Activated CD8-positive, alpha-beta T cell treated with anti-CD3 and anti-CD28 coated beads for 36 hours (primary cell): ENCODE data around the gene GAB3. TPM values are rescaled to one million over a fixed set of nuclear protein-coding genes. Genes with fewer than 3 reads are reported as not detected.
A peak's percentile ranks its signal among the peaks of the same experiment; 100 is the strongest.

Source experiments
- ATAC-seq: fragments of 200-7000 bp; cut with Tn5 transposase; one replicate; pipeline ENCODE4 v1.10.0; 2021; ENCODE audit warnings: mild to moderate bottlenecking, moderate library complexity
- CTCF ChIA-PET: fragments of 350-600 bp; sonication (Branson Sonifier 250); formaldehyde crosslinking; loops from one replicate; lab custom pipeline; 2021; ENCODE audit warnings: antibody characterized with exemption; lab: Charles Lee
- POLR2A ChIA-PET: fragments of 350-600 bp; sonication (Branson Sonifier 250); formaldehyde crosslinking; loops from one replicate; lab custom pipeline; 2021; ENCODE audit warnings: antibody characterized with exemption; lab: Charles Lee
- DNase-seq: peaks from one replicate; pipeline ENCODE4 v3.0.0-alpha.2; 2020
- H3K27ac Mint-ChIP-seq: one replicate; pipeline ENCODE4 v1.8.0; 2021; ENCODE audit warnings: mild to moderate bottlenecking, mixed read lengths
- H3K27me3 Mint-ChIP-seq: one replicate; pipeline ENCODE4 v1.8.0; 2021; ENCODE audit warnings: mixed read lengths
- H3K36me3 Mint-ChIP-seq: one replicate; pipeline ENCODE4 v1.8.0; 2021; ENCODE audit warnings: low read depth, mixed read lengths
- H3K4me1 Mint-ChIP-seq: one replicate; pipeline ENCODE4 v1.8.0; 2021; ENCODE audit warnings: low read depth, mixed read lengths
- H3K4me3 Mint-ChIP-seq: one replicate; pipeline ENCODE4 v1.8.0; 2021; ENCODE audit warnings: mild to moderate bottlenecking, moderate library complexity, mixed read lengths
- H3K9me3 Mint-ChIP-seq: one replicate; pipeline ENCODE4 v1.8.0; 2021; ENCODE audit warnings: mixed read lengths
- intact Hi-C: fragments of 100-400 bp; cut with micrococcal nuclease; formaldehyde crosslinking; loops from one replicate; pipeline ENCODE4 v1.10.0; 2022
- total RNA-seq, 2 experiments: library from RNA; stranded (reverse); gene quantifications; one replicate each; pipeline ENCODE4 v1.2.3, GENCODE V29; 2021
- TF ChIP-seq, protein P1 (sequence below): fragments of 200-600 bp; IDR thresholded peaks from one replicate; pipeline ENCODE4 v1.8.0; 2022; ENCODE audit warnings: antibody characterized with exemption, mild to moderate bottlenecking

GAB3 gene
- total RNA-seq, 2 experiments from 2014 or later = 3.9 to 5.0 TPM

GRCh38 chrX:154712781-154713740, 37.8 kb downstream of the GAB3 start:
- ATAC-seq = peak; percentile 93
- Mint-ChIP-seq H3K36me3 (peaks cover 22% of the 10 kb centered on the region), H3K27ac (peak overlapping the region; percentile 55), H3K4me1 (peaks cover 38% of the 10 kb centered on the region), H3K4me3 (no peak overlapping the region), H3K9me3 (no peaks in the 10 kb centered on the region), H3K27me3 (no peaks in the 10 kb centered on the region)
- TF ChIP-seq, protein P1, sequence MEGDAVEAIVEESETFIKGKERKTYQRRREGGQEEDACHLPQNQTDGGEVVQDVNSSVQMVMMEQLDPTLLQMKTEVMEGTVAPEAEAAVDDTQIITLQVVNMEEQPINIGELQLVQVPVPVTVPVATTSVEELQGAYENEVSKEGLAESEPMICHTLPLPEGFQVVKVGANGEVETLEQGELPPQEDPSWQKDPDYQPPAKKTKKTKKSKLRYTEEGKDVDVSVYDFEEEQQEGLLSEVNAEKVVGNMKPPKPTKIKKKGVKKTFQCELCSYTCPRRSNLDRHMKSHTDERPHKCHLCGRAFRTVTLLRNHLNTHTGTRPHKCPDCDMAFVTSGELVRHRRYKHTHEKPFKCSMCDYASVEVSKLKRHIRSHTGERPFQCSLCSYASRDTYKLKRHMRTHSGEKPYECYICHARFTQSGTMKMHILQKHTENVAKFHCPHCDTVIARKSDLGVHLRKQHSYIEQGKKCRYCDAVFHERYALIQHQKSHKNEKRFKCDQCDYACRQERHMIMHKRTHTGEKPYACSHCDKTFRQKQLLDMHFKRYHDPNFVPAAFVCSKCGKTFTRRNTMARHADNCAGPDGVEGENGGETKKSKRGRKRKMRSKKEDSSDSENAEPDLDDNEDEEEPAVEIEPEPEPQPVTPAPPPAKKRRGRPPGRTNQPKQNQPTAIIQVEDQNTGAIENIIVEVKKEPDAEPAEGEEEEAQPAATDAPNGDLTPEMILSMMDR = no peak
- intact Hi-C loops = no loop called here
- ChIA-PET CTCF (interaction anchor here (0.6 to 2.0 kb wide), 5 partner anchors 27 to 205 kb away, joined by 3 to 15 read pairs (median 3); no protein-coding TSS in a partner anchor), POLR2A (interaction anchor here (1.3 kb wide), 1 partner anchor 16 kb away, joined by 3 read pairs; no protein-coding TSS in a partner anchor)
- peak; percentile 30 for DNase-seq

DNA sequence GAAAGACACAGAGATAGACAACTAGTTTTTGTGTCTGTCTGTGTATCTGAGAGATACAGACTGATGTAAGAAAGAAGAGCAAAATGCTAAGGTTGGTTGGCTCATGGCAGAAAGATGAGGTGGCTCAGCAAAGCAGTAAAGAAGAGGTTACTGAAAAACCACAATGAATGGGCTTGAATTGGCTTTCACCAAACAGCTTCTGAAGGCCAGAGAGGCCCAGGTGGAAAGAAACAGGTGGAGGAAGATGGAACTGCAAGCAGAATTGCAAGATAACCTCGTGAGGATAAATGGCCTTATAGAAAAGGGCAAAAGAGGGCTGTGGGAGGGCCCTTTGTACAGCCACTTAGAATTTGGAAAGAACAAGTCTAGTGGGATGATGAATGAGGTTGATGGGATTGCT, 39.6 kb downstream of the GAB3 start:
- Mint-ChIP-seq H3K27me3 (no peaks in the 10 kb centered on the region), H3K27ac (no peak overlapping the region), H3K4me3 (no peak overlapping the region), H3K36me3 (peaks cover 22% of the 10 kb centered on the region), H3K9me3 (no peaks in the 10 kb centered on the region), H3K4me1 (peaks cover 27% of the 10 kb centered on the region)
- no peak for ATAC-seq
- ChIA-PET CTCF (interaction anchor here (1.1 kb wide), 1 partner anchor 36 kb away, joined by 3 read pairs; no protein-coding TSS in a partner anchor), POLR2A (no interaction called here)
- intact Hi-C loops = no loop called here
- no peak for DNase-seq
- TF ChIP-seq, protein P1 = no peak

DNA sequence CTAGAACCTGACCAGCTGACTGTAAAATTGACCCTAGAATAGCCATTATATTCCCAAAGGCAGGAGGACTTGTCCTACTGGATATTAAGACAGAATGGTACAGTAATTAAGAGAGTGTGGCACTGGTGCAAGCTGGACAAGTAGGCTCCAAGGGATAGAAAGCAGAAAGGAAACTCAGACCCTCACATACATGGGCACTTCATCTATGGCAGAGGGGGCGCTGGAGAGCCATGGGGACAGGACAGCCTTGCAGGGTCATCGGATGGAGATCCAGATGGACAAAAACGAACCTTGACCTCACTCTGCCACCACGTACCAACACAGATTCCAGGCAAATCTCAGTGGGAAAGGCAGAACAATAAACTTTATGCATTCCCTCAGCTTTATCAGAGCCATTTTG, 40.6 kb downstream of the GAB3 start:
- no peaks in the 10 kb centered on the region for H3K9me3 Mint-ChIP-seq
- H3K4me1 Mint-ChIP-seq = peaks cover 27% of the 10 kb centered on the region
- ChIA-PET CTCF (interaction anchor here (0.8 kb wide), 1 partner anchor 11 kb away, joined by 3 read pairs; no protein-coding TSS in a partner anchor), POLR2A (no interaction called here)
- no peak overlapping the region for H3K27ac Mint-ChIP-seq
- ATAC-seq (no peak), DNase-seq (no peak)
- H3K4me3 Mint-ChIP-seq = no peak overlapping the region
- H3K36me3 Mint-ChIP-seq = peaks cover 24% of the 10 kb centered on the region
- TF ChIP-seq, protein P1 = no peak
- H3K27me3 Mint-ChIP-seq = no peaks in the 10 kb centered on the region
- intact Hi-C loops = no loop called here

- H3K4me3 Mint-ChIP-seq = no peak overlapping the region
- no peaks in the 10 kb centered on the region for H3K9me3 Mint-ChIP-seq
- no peak overlapping the region for H3K27ac Mint-ChIP-seq
- ATAC-seq (no peak), DNase-seq (no peak)
- H3K27me3 Mint-ChIP-seq = no peaks in the 10 kb centered on the region
- TF ChIP-seq, protein P1 = no peak
- intact Hi-C loops = no loop called here
- H3K4me1 Mint-ChIP-seq = peaks cover 2% of the 10 kb centered on the region
- peaks cover 10% of the 10 kb centered on the region for H3K36me3 Mint-ChIP-seq
- ChIA-PET POLR2A (no interaction called here), CTCF (no interaction called here)
Measured at GRCh38 chrX:154698630-154699248, 52.1 kb downstream of the GAB3 start.
